NCI-H1417 treated with DMSO at 0.1 percent for 48 hours (cell line): ENCODE measurements around the gene RHO.

ENCODE experiments used
- DNase-seq: peaks from one replicate; lab custom pipeline; 2025; lab: John Stamatoyannopoulos, UW

The RHO gene

DNA sequence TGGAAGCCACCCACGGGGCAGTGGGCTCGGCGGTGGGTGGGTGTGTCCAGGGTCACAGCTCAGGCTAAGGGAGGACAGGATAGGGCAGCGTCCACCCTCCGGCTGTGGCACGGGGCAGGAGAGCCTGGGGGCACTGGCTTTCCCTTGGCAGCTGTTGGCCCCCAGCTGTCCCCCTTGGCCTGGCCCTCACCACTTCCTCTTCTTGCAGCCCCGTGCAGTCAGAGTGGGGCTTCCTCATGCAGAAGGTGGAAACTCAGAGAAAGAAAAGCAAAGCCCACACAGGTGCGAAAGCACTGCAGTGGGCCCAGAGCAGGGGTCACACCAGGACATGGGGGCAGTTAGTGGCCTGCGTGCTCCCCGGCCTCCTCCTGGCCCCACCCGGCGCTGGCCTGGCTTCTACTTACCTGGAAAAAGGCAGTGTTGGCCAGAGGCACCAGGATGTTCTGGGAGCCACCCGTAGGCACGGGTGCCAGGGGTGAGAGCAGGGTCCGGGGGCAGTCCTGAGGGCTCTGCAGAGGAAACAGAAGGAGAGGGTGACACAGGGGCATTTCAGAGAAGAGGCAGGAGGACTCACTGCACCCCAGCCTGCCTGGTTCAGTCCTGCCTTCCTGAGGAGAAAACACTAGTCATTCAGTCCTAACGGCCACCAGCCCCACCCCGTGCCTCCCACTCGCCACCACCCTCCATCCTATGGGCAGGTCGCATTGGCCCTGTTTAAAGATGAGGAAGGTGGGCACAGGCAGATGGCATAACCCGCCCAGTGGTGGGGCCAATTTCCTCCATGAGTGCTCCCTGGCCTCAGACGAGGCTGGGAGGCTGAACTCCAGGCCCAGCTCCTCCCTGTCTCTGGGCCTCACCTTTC, 49.7 kb downstream of the RHO start:
- DNase-seq, result no peak

DNA sequence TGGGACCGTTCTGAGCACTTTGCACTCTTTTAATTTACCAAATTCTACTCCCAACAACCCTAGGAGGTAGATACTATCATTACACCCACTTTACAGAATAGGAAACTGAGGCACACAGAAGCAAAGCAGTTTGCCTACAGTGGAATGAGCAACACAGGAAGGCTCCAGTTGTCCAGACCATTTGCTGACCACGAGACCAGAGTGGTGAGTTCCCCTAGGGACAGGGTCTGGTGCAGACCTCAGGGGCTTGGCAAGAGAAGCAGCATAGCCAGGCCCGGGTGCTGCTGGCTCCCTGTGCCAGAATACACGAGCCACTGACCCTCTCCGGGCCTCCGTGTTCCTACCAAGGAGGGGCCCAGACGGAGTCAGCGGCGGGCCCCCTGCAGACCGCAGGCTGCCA, 51.6 kb downstream of the RHO start:
- no peak for DNase-seq

DNA sequence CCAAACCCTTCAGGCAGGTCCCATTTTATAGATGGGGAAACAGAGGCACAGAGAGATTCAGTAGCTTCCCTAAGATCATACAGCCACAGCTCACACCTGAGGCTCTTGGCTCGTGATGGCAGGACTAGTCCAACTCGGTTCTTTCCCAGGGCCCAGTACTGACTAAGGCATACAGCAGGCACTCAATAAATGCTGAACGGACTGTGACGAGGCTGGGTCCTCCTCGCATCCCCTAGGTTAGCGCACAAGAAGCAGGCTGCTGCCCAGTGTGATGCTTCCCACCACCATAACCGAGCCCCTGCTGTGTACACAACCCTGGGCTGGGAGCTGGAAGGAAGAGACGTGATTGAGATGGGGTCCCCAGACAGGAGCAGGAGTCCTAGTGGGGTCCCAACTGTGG, 53.2 kb downstream of the RHO start:
- no peak for DNase-seq

DNA sequence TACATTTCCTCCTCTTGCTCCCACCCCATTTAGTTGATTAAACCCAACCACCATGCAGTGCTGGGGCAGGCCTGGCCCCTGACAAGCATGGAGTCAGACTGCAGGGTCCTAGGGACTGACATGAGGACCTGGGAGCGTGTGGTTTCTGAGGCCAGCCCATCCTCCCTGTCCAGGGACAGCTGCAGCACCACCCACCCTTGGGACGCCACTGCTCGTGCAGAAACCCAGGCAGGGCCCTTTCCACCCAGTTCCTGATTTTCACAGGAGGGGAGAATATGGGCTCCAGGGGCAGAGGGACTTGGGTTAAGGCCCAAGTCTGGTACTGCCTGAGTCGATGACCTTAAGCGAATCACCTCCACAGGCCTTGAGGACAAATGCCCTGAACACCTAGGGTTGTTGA, 54.4 kb downstream of the RHO start:
- no peak for DNase-seq

DNA sequence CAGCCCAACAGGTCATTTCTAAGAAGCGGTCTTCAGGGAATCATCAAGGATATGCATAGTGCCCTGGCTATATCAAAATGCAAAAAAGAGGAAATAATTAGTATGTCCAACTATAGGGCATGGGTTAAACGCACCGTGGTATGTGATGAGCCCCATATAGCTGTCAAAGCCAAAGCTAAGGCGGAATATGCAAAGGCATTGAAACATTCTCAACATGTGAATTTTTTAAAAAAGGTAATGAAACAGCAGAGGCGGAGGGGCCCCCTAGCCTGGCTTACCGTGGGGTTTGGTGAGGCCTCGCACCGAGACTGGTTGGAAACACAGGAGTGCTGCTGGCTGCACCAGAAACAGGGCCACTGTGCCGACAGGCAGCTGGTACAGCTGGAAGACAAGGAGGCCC, 54.9 kb downstream of the RHO start:
- no peak for DNase-seq

DNA sequence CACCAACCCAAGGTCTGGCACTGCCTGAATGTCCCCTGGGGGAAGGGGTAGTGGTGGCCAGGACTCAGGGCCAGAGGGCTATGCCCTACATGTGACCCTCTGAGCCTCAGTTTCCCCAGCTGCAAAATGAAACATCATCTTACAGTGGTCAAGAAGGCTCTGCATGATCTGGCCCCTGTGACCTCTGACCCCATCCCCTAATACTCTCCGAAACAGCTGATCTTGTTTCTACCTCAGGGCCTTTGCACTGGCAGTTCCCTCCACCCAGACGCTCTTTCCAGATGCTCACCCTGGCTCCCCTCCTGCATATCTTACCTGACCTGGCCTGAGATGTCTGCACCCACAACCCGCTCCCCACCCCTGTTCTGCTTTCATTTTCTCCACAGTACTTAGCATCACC, 56.2 kb downstream of the RHO start:
- DNase-seq, result no peak
